Bronchial epithelial cell (primary cell): ENCODE data around the gene PGP. TPM values are rescaled to one million over a fixed set of nuclear protein-coding genes. Genes with fewer than 3 reads are reported as not detected.

Source experiments
- DNase-seq: peaks from one replicate; pipeline ENCODE4 v3.0.0-alpha.2; 2010; ENCODE audit warnings: low read depth
- FAIRE-seq: peaks from 2 replicates; lab custom pipeline; 2011; peaks lifted over from hg19 to GRCh38; lab: Jason Lieb, UNC
- H3K27me3 ChIP-seq: 2 replicates; pipeline ENCODE4 v1.5.1; 2011; ENCODE audit warnings: low read length; ENCODE audit not compliant: control insufficient read depth, insufficient read depth
- H3K36me3 ChIP-seq: 2 replicates; pipeline ENCODE4 v1.5.1; 2011; ENCODE audit warnings: low read length; ENCODE audit not compliant: control insufficient read depth, insufficient read depth
- H3K4me3 ChIP-seq: 2 replicates; pipeline ENCODE4 v1.5.1; 2011; ENCODE audit warnings: mild to moderate bottlenecking, low read depth, low read length, control low read depth
- CTCF ChIP-seq: IDR thresholded peaks from 2 replicates; pipeline ENCODE4 v1.5.1; 2011; ENCODE audit warnings: mild to moderate bottlenecking, moderate library complexity, low read length, control low read depth, inconsistent platforms; ENCODE audit not compliant: insufficient read depth, severe bottlenecking
- total RNA-seq: library from RNA; depleted of rRNA; stranded (reverse); fragments of >200 nt; gene quantifications from 2 replicates; pipeline ENCODE4 v1.2.1, GENCODE V29; 2014

Gene PGP
- total RNA-seq, 1 donor from 2014 or later, result 9.5 TPM

- FAIRE-seq, result no peak
These were observed 12.3 kb upstream of the PGP start for GRCh38 chr16:2226918-2227317.

GRCh38 chr16:2226245-2226793 lies 11.7 kb upstream of the PGP start:
- Histone ChIP-seq H3K4me3 (no peak overlapping the region), H3K27me3 (no peaks in the 10 kb centered on the region), H3K36me3 (peaks cover 14% of the 10 kb centered on the region)
- DNase-seq (no peak), FAIRE-seq (no peak)
- TF ChIP-seq CTCF, result no peak

More at GRCh38 chr16:2226918-2227317, 12.3 kb upstream of the PGP start:
- no peak for DNase-seq
- no peaks in the 10 kb centered on the region for H3K27me3 ChIP-seq
- peaks cover 18% of the 10 kb centered on the region for H3K36me3 ChIP-seq
- TF ChIP-seq CTCF, result no peak
- H3K4me3 ChIP-seq, result no peak overlapping the region

GRCh38 chr16:2223942-2224486 lies 9.4 kb upstream of the PGP start:
- peak; percentile 36 for DNase-seq
- Histone ChIP-seq H3K4me3 (peak overlapping the region; percentile 95), H3K36me3 (peaks cover 7% of the 10 kb centered on the region), H3K27me3 (no peaks in the 10 kb centered on the region)
- peak; percentile 29 for TF ChIP-seq CTCF
- FAIRE-seq, result no peak

- no peak for TF ChIP-seq CTCF
- Histone ChIP-seq H3K36me3 (peaks cover 4% of the 10 kb centered on the region), H3K4me3 (peak within 1 kb of the TSS; percentile 95), H3K27me3 (no peaks in the 10 kb centered on the region)
- FAIRE-seq (no peak), DNase-seq (peak; percentile 96)
These were observed 8.7 kb upstream of the PGP start, which contains the start of gene E4F1 for GRCh38 chr16:2223221-2223941. Gene E4F1 (plus strand): TSS chr16:2223591. CDS start chr16:2223614, 23 bp downstream.

- DNase-seq, result no peak
- FAIRE-seq, result no peak
- no peak for TF ChIP-seq CTCF
- Histone ChIP-seq H3K36me3 (peaks cover 3% of the 10 kb centered on the region), H3K27me3 (no peaks in the 10 kb centered on the region), H3K4me3 (no peak overlapping the region)
These were observed 1.7 kb upstream of the PGP start for GRCh38 chr16:2216330-2216729.
